HepG2 (cell line): ENCODE data around the gene NCBP2. TPM values are rescaled to one million over a fixed set of nuclear protein-coding genes. Genes with fewer than 3 reads are reported as not detected.

Experiments
- DR1 ChIP-seq: sonication (generic); formaldehyde crosslinking; IDR thresholded peaks from 2 replicates; pipeline ENCODE4 v1.8.0; 2021; ENCODE audit warnings: mild to moderate bottlenecking, missing genetic modification reagents, inconsistent platforms
- EEA1 ChIP-seq: sonication (generic); formaldehyde crosslinking; IDR thresholded peaks from 2 replicates; pipeline ENCODE4 v1.5.1; 2020; ENCODE audit warnings: mild to moderate bottlenecking, missing genetic modification reagents, borderline replicate concordance
- ETS1 ChIP-seq: sonication (generic); formaldehyde crosslinking; IDR thresholded peaks from 2 replicates; pipeline ENCODE4 v1.4.0; 2020; ENCODE audit warnings: missing genetic modification reagents
- HOXA7 ChIP-seq: sonication (generic); formaldehyde crosslinking; IDR thresholded peaks from 2 replicates; pipeline ENCODE4 v1.8.1; 2022; ENCODE audit warnings: mild to moderate bottlenecking, missing genetic modification reagents, moderate library complexity
- NCOA2 ChIP-seq: sonication (generic); formaldehyde crosslinking; IDR thresholded peaks from 2 replicates; pipeline ENCODE4 v1.8.0; 2022; ENCODE audit warnings: inconsistent platforms
- PPARG ChIP-seq: conservative IDR thresholded peaks from 2 replicates; pipeline ENCODE4 v1.6.1; 2016; ENCODE audit warnings: missing biosample characterization, missing genetic modification reagents
- REPIN1 ChIP-seq: sonication (generic); formaldehyde crosslinking; IDR thresholded peaks from 2 replicates; pipeline ENCODE4 v1.8.0; 2022; ENCODE audit warnings: missing genetic modification reagents, low read depth, mild to moderate bottlenecking, borderline replicate concordance
- ZNF17 ChIP-seq: sonication (generic); formaldehyde crosslinking; IDR thresholded peaks from 2 replicates; pipeline ENCODE4 v1.5.0; 2020; ENCODE audit warnings: mild to moderate bottlenecking, missing genetic modification reagents
- ZNF530 ChIP-seq: sonication (generic); formaldehyde crosslinking; IDR thresholded peaks from 2 replicates; pipeline ENCODE4 v1.5.0; 2020; ENCODE audit warnings: low read depth, mild to moderate bottlenecking, missing genetic modification reagents
- ZNF562 ChIP-seq: sonication (generic); formaldehyde crosslinking; IDR thresholded peaks from 2 replicates; pipeline ENCODE4 v1.8.0; 2022; ENCODE audit warnings: missing genetic modification reagents, borderline replicate concordance
- ZNF572 ChIP-seq: sonication (generic); formaldehyde crosslinking; IDR thresholded peaks from 2 replicates; pipeline ENCODE4 v1.5.1; 2020; ENCODE audit warnings: mild to moderate bottlenecking, missing genetic modification reagents
- ZNF589 ChIP-seq: sonication (generic); formaldehyde crosslinking; conservative IDR thresholded peaks from 2 replicates; pipeline ENCODE4 v1.8.0; 2022; ENCODE audit warnings: mild to moderate bottlenecking, moderate library complexity, missing genetic modification reagents
- ZNF619 ChIP-seq: sonication (generic); formaldehyde crosslinking; IDR thresholded peaks from 2 replicates; pipeline ENCODE4 v1.4.0; 2020; ENCODE audit warnings: mild to moderate bottlenecking, missing genetic modification reagents
- ZNF670 ChIP-seq: sonication (generic); formaldehyde crosslinking; IDR thresholded peaks from 2 replicates; pipeline ENCODE4 v1.8.0; 2022; ENCODE audit warnings: mild to moderate bottlenecking, missing genetic modification reagents, borderline replicate concordance
- ZNF878 ChIP-seq: sonication (generic); formaldehyde crosslinking; IDR thresholded peaks from 2 replicates; pipeline ENCODE4 v1.8.1; 2023; ENCODE audit warnings: mild to moderate bottlenecking, missing genetic modification reagents, moderate library complexity
- ZSCAN31 ChIP-seq: sonication (generic); formaldehyde crosslinking; IDR thresholded peaks from 2 replicates; pipeline ENCODE4 v1.5.0; 2020; ENCODE audit warnings: low read depth, mild to moderate bottlenecking, missing genetic modification reagents
- polyA plus RNA-seq, 8 experiments: library from polyadenylated mRNA; depleted of rRNA in 3 of 8; stranded (reverse) in 7 of 8; unstranded in 1 of 8; fragments of >200 nt; fragmentation: Illumina TruSeq in 4 of 8; extraction: Trizol in 4 of 8; gene quantifications; 2 replicates each; pipeline versions ENCODE4 v1.2.1 to v1.2.3, GENCODE V29; 2011 to 2016; ENCODE audit warnings: low read depth in 4 of 8, missing spikeins in 1 of 8, mixed read lengths in 1 of 8; ENCODE audit not compliant: insufficient read depth in 1 of 8
- total RNA-seq, 5 experiments: library from RNA; depleted of rRNA; stranded (reverse); fragments of >200 nt; fragmentation: Illumina TruSeq; extraction: Trizol; gene quantifications; 2 replicates each; pipeline ENCODE4 v1.2.3, GENCODE V29; 2016; ENCODE audit warnings: low read depth in 1 of 5
- TF ChIP-seq, protein P1 (sequence below): sonication (generic); formaldehyde crosslinking; IDR thresholded peaks from 2 replicates; pipeline ENCODE4 v1.4.0; 2020; ENCODE audit warnings: missing genetic modification reagents, borderline replicate concordance
- TF ChIP-seq, protein P2 (sequence below): sonication (generic); formaldehyde crosslinking; IDR thresholded peaks from 2 replicates; pipeline ENCODE4 v1.9.0; 2021; ENCODE audit warnings: missing genetic modification reagents, mild to moderate bottlenecking, borderline replicate concordance
- TF ChIP-seq, protein P3 (sequence below): sonication (generic); formaldehyde crosslinking; IDR thresholded peaks from 2 replicates; pipeline ENCODE4 v1.5.0; 2020; ENCODE audit warnings: mild to moderate bottlenecking, missing genetic modification reagents

The NCBP2 gene
- total and polyA plus RNA-seq, 2 of the 13 experiments (the other 11 are each of a cell fraction or from before 2014, with no cell fraction given) = 58.7 to 95.5 TPM

- TF ChIP-seq, protein P1, sequence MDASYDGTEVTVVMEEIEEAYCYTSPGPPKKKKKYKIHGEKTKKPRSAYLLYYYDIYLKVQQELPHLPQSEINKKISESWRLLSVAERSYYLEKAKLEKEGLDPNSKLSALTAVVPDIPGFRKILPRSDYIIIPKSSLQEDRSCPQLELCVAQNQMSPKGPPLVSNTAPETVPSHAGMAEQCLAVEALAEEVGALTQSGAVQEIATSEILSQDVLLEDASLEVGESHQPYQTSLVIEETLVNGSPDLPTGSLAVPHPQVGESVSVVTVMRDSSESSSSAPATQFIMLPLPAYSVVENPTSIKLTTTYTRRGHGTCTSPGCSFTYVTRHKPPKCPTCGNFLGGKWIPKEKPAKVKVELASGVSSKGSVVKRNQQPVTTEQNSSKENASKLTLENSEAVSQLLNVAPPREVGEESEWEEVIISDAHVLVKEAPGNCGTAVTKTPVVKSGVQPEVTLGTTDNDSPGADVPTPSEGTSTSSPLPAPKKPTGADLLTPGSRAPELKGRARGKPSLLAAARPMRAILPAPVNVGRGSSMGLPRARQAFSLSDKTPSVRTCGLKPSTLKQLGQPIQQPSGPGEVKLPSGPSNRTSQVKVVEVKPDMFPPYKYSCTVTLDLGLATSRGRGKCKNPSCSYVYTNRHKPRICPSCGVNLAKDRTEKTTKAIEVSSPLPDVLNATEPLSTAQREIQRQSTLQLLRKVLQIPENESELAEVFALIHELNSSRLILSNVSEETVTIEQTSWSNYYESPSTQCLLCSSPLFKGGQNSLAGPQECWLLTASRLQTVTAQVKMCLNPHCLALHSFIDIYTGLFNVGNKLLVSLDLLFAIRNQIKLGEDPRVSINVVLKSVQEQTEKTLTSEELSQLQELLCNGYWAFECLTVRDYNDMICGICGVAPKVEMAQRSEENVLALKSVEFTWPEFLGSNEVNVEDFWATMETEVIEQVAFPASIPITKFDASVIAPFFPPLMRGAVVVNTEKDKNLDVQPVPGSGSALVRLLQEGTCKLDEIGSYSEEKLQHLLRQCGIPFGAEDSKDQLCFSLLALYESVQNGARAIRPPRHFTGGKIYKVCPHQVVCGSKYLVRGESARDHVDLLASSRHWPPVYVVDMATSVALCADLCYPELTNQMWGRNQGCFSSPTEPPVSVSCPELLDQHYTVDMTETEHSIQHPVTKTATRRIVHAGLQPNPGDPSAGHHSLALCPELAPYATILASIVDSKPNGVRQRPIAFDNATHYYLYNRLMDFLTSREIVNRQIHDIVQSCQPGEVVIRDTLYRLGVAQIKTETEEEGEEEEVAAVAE (CRISPR knock-in tag) = peak; percentile 34; the same call in 1 of the 2 replicates
- no peak for TF ChIP-seq ZNF619 (CRISPR knock-in tag)
- 0 out of 2 replicates have a peak, but pooled peaks have one; percentile 59 for TF ChIP-seq ZSCAN31
- no peak for TF ChIP-seq HOXA7
- TF ChIP-seq, protein P2, sequence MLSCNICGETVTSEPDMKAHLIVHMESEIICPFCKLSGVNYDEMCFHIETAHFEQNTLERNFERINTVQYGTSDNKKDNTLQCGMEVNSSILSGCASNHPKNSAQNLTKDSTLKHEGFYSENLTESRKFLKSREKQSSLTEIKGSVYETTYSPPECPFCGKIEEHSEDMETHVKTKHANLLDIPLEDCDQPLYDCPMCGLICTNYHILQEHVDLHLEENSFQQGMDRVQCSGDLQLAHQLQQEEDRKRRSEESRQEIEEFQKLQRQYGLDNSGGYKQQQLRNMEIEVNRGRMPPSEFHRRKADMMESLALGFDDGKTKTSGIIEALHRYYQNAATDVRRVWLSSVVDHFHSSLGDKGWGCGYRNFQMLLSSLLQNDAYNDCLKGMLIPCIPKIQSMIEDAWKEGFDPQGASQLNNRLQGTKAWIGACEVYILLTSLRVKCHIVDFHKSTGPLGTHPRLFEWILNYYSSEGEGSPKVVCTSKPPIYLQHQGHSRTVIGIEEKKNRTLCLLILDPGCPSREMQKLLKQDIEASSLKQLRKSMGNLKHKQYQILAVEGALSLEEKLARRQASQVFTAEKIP = no peak
- no peak for TF ChIP-seq ETS1
- TF ChIP-seq DR1 (CRISPR knock-in tag) = no peak
- no peak for TF ChIP-seq ZNF878 (CRISPR knock-in tag)
- peak; percentile 96 for TF ChIP-seq PPARG (CRISPR knock-in tag)
- TF ChIP-seq ZNF589 (CRISPR knock-in tag) = 0 out of 2 replicates have a peak, but pooled peaks have one; percentile 25
- TF ChIP-seq ZNF17 (CRISPR knock-in tag) = no peak
- TF ChIP-seq, protein P3, sequence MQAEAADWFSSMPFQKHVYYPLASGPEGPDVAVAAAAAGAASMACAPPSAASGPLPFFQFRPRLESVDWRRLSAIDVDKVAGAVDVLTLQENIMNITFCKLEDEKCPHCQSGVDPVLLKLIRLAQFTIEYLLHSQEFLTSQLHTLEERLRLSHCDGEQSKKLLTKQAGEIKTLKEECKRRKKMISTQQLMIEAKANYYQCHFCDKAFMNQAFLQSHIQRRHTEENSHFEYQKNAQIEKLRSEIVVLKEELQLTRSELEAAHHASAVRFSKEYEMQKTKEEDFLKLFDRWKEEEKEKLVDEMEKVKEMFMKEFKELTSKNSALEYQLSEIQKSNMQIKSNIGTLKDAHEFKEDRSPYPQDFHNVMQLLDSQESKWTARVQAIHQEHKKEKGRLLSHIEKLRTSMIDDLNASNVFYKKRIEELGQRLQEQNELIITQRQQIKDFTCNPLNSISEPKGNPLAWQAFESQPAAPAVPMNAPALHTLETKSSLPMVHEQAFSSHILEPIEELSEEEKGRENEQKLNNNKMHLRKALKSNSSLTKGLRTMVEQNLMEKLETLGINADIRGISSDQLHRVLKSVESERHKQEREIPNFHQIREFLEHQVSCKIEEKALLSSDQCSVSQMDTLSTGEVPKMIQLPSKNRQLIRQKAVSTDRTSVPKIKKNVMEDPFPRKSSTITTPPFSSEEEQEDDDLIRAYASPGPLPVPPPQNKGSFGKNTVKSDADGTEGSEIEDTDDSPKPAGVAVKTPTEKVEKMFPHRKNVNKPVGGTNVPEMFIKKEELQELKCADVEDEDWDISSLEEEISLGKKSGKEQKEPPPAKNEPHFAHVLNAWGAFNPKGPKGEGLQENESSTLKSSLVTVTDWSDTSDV = no peak
- TF ChIP-seq EEA1 (CRISPR knock-in tag) = no peak
- TF ChIP-seq NCOA2 (CRISPR knock-in tag) = peak; percentile 77
- no peak for TF ChIP-seq ZNF530 (CRISPR knock-in tag)
- no peak for TF ChIP-seq ZNF562 (CRISPR knock-in tag)
- TF ChIP-seq REPIN1 (CRISPR knock-in tag) = peak; percentile 72; the same call in 1 of the 2 replicates
- no peak for TF ChIP-seq ZNF572 (CRISPR knock-in tag)
- TF ChIP-seq ZNF670 (CRISPR knock-in tag) = no peak
Observed at GRCh38 chr3:196962108-196962929, 20.0 kb upstream of the NCBP2 start (continued).
